Adrenal gland (tissue), 5 donors: ENCODE data around the gene IMMP2L.
"Not testable (repeated sequence)": the region's sequence is repeated elsewhere in the genome, so short reads cannot be mapped to it uniquely, and the experiment has no call there.

Source experiments
- CTCF ChIP-seq, 6 experiments: fragments of 450-650 bp in 4 of 6; fragments of 200-600 bp in 2 of 6; sonication (generic) in 1 of 6; IDR thresholded peaks; 1 replicate in 5 of 6; 2 replicates in 1 of 6; pipeline versions ENCODE4 v1.5.1 to v1.8.0; 2016 to 2021; ENCODE audit warnings: antibody characterized with exemption in 6 of 6, mild to moderate bottlenecking in 2 of 6, moderate library complexity in 1 of 6
- POLR2A ChIP-seq, 2 donors: fragments of 450-650 bp; IDR thresholded peaks; one replicate each; pipeline ENCODE4 v1.6.1; 2017; ENCODE audit warnings: antibody characterized with exemption in 2 of 2, mild to moderate bottlenecking in 2 of 2, moderate library complexity in 1 of 2
- donor health status: DM: no; HTN: no; CAD: no.

DNA sequence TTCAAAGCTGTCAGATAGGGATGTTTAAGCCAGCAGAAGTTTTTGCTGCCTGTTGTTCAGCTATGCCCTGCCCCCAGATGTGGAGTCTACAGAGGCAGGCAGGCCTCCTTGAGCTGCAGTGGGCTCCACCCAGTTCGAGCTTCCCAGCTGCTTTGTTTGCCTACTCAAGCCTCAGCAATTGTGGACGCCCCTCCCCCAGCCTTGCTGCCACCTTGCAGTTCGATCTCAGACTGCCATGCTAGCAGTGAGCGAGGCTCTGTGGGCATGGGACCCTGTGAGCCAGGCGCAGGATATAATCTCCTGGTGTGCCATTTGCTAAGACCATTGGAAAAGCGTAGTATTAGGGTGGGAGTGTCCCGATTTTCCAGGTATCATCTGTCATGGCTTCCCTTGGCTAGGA is 901.7 kb downstream of the IMMP2L start:
- TF ChIP-seq POLR2A, CTCF (IDR thresholded peaks at IDR 0.05): not testable (repeated sequence)
